K562 (cell line): ENCODE measurements around the gene STUB1. TPM values are rescaled to one million over a fixed set of nuclear protein-coding genes. Genes with fewer than 3 reads are reported as not detected.

Source experiments
- ATAC-seq: fragments of 200-7000 bp; cut with Tn5 transposase; 3 replicates; pipeline ENCODE4 v1.9.1; 2020; ENCODE audit warnings: moderate library complexity
- BruUV-seq: library from RNA; stranded (reverse); fragments of 400-500 nt; replicated peaks from 2 replicates; lab custom pipeline; 2021; lab: Mats Ljungman, UMichigan
- CTCF ChIA-PET: fragments of 300-600 bp; formaldehyde crosslinking; extraction: SDS; loops from one replicate; lab custom pipeline; 2021; ENCODE audit warnings: low intra/inter-chr PET ratio; lab: Yijun Ruan, JAX
- POLR2A ChIA-PET: fragments of 300-600, 350-650 bp; sonication (Branson Sonifier 250); formaldehyde crosslinking; extraction: SDS; loops from one replicate; lab custom pipeline; 2021; ENCODE audit warnings: antibody characterized with exemption, inconsistent platforms; lab: Yijun Ruan, JAX
- DNase-seq, 4 experiments: peaks; one replicate each; pipeline versions ENCODE4 v3.0.0 to v3.0.0-alpha.2; 2011 to 2018; ENCODE audit warnings: low spot score in 3 of 4, mixed read lengths in 3 of 4; ENCODE audit errors: extremely low read depth in 1 of 4
- FAIRE-seq: peaks from 2 replicates; lab custom pipeline; 2011; peaks lifted over from hg19 to GRCh38; lab: Jason Lieb, UNC
- H2AFZ ChIP-seq: 2 replicates; pipeline ENCODE4 v1.6.0; 2011; ENCODE audit warnings: low read depth, low read length, control low read depth, inconsistent platforms
- H3K27ac ChIP-seq: fragments of 200-600 bp; 3 replicates; pipeline ENCODE4 v1.8.0; 2011; ENCODE audit warnings: low read depth, mild to moderate bottlenecking, control low read depth, inconsistent platforms, low read length, moderate library complexity, mixed read lengths; ENCODE audit errors: extremely low read depth
- H3K27me3 ChIP-seq, 2 experiments: fragments of 300-600 bp in 1 of 2; 2 replicates in 1 of 2; 3 replicates in 1 of 2; pipeline versions ENCODE4 v1.6.0 to v1.8.0; 2011; ENCODE audit warnings: inconsistent platforms in 2 of 2, low read length in 2 of 2, mild to moderate bottlenecking in 1 of 2, mixed read lengths in 1 of 2, moderate library complexity in 1 of 2; ENCODE audit not compliant: control insufficient read depth in 2 of 2, insufficient read depth in 2 of 2
- H3K36me3 ChIP-seq: fragments of 300-600 bp; 3 replicates; pipeline ENCODE4 v1.8.0; 2011; ENCODE audit warnings: mild to moderate bottlenecking, low read length, inconsistent platforms; ENCODE audit not compliant: control insufficient read depth, insufficient read depth
- H3K4me1 ChIP-seq, 2 experiments: fragments of 200-600 bp in 1 of 2; replicated peaks in 1 of 2; 2 replicates in 1 of 2; 3 replicates in 1 of 2; pipeline versions ENCODE4 v1.5.1 to v1.8.0; 2011; ENCODE audit warnings: inconsistent platforms in 2 of 2, low read length in 2 of 2, mild to moderate bottlenecking in 1 of 2, mixed read lengths in 1 of 2, moderate library complexity in 1 of 2; ENCODE audit not compliant: control insufficient read depth in 2 of 2, insufficient read depth in 2 of 2
- H3K4me2 ChIP-seq: 2 replicates; pipeline ENCODE4 v1.6.1; 2011; ENCODE audit warnings: low read length, control low read depth, inconsistent platforms, mixed read lengths; ENCODE audit not compliant: insufficient read depth
- H3K4me3 ChIP-seq: fragments of 200-600 bp; sonication (generic), shearing (Covaris generic); 2 replicates; pipeline ENCODE4 v1.5.1; 2016; ENCODE audit warnings: control low read depth, inconsistent platforms
- H3K79me2 ChIP-seq: fragments of 200-600 bp; 3 replicates; pipeline ENCODE4 v1.8.0; 2011; ENCODE audit warnings: low read length, inconsistent platforms; ENCODE audit not compliant: control insufficient read depth, insufficient read depth
- H3K9ac ChIP-seq, 2 experiments: 2 replicates each; pipeline versions ENCODE4 v1.6.0 to v1.6.1; 2011; ENCODE audit warnings: low read depth in 2 of 2, low read length in 2 of 2, control low read depth in 1 of 2, inconsistent platforms in 1 of 2, mild to moderate bottlenecking in 1 of 2, mixed read lengths in 1 of 2; ENCODE audit not compliant: insufficient read depth in 1 of 2
- H3K9me1 ChIP-seq: one replicate; pipeline ENCODE4 v1.6.0; 2011; ENCODE audit warnings: inconsistent platforms, mild to moderate bottlenecking, low read length, moderate library complexity; ENCODE audit not compliant: control insufficient read depth, insufficient read depth
- H3K9me3 ChIP-seq: replicated peaks from 2 replicates; pipeline ENCODE4 v1.5.1; 2011; ENCODE audit warnings: low read depth, low read length, inconsistent platforms; ENCODE audit not compliant: control insufficient read depth, insufficient read depth
- H4K20me1 ChIP-seq: replicated peaks from 2 replicates; pipeline ENCODE4 v1.6.1; 2011; ENCODE audit warnings: low read length, inconsistent platforms, mixed read lengths; ENCODE audit not compliant: control insufficient read depth, insufficient read depth
- CREM ChIP-seq: IDR thresholded peaks from 2 replicates; pipeline ENCODE4 v1.6.1; 2014; ENCODE audit warnings: antibody characterized with exemption, low read depth
- CTCF ChIP-seq, 3 experiments: IDR thresholded peaks in 2 of 3; conservative IDR thresholded peaks in 1 of 3; 2 replicates each; pipeline ENCODE4 v1.5.1; 2011 to 2012; ENCODE audit warnings: low read length in 3 of 3, mild to moderate bottlenecking in 3 of 3, control low read depth in 2 of 3, improper control_type of control experiment in 1 of 3, inconsistent platforms in 1 of 3, low read depth in 1 of 3, mixed read lengths in 1 of 3, moderate library complexity in 1 of 3; ENCODE audit not compliant: insufficient read depth in 2 of 3
- DDX20 ChIP-seq: fragments of 450-650 bp; IDR thresholded peaks from 2 replicates; pipeline ENCODE4 v1.6.1; 2016; ENCODE audit warnings: missing genetic modification characterization, low read depth, mild to moderate bottlenecking, missing compliant biosample characterization, moderate library complexity
- ELF2 ChIP-seq: fragments of 250-450 bp; sonication (Bioruptor Pico); IDR thresholded peaks from 2 replicates; pipeline ENCODE4 v1.5.0; 2021; ENCODE audit warnings: mild to moderate bottlenecking
- HCFC1 ChIP-seq: IDR thresholded peaks from 2 replicates; pipeline ENCODE4 v1.6.1; 2012; ENCODE audit warnings: low read depth, low read length, improper control_type of control experiment
- HDAC6 ChIP-seq: IDR thresholded peaks from 2 replicates; pipeline ENCODE4 v1.6.1; 2012; ENCODE audit warnings: low read depth, mild to moderate bottlenecking, control low read depth, inconsistent platforms, low read length, moderate library complexity
- HMGXB4 ChIP-seq: sonication (generic); formaldehyde crosslinking; IDR thresholded peaks from 2 replicates; pipeline ENCODE4 v1.8.1; 2023; ENCODE audit warnings: mild to moderate bottlenecking, missing genetic modification reagents
- NFYB ChIP-seq: IDR thresholded peaks from 2 replicates; pipeline ENCODE4 v1.6.1; 2011; ENCODE audit warnings: mild to moderate bottlenecking, moderate library complexity; ENCODE audit not compliant: insufficient read length; ENCODE audit errors: extremely low read depth
- POLR2A ChIP-seq: fragments of 450-650 bp; conservative IDR thresholded peaks from 2 replicates; pipeline ENCODE4 v1.6.1; 2016
- PRDM10 ChIP-seq: fragments of 450-650 bp; IDR thresholded peaks from 2 replicates; pipeline ENCODE4 v1.6.1; 2018; ENCODE audit not compliant: partially characterized antibody
- SUPT5H ChIP-seq: fragments of 450-650 bp; IDR thresholded peaks from 2 replicates; pipeline ENCODE4 v1.6.1; 2016
- TCF3 ChIP-seq: sonication (generic); formaldehyde crosslinking; IDR thresholded peaks from 2 replicates; pipeline ENCODE4 v1.4.0; 2020; ENCODE audit warnings: mild to moderate bottlenecking, missing genetic modification reagents
- ZNF384 ChIP-seq: IDR thresholded peaks from 2 replicates; pipeline ENCODE4 v1.6.1; 2012; ENCODE audit warnings: low read depth, low read length, improper control_type of control experiment
- WGBS: fragments of 100-300 bp; shearing (Covaris generic); methylation state at CpG from one replicate; pipeline ENCODE4 v1.1.6; 2016; ENCODE audit warnings: low coverage, mixed read lengths; ENCODE audit not compliant: insufficient coverage; ENCODE audit errors: missing lambda C conversion rate; 5-methylcytosine and 5-hydroxymethylcytosine counted together
- in situ Hi-C: fragments of 300-500 bp; cut with MboI; formaldehyde crosslinking; loops from 4 replicates; pipeline ENCODE4 v1.15.0; 2018; ENCODE audit warnings: inconsistent platforms, mixed read lengths
- intact Hi-C: fragments of 100-400 bp; cut with micrococcal nuclease; formaldehyde crosslinking; loops from 2 replicates; pipeline ENCODE4 v1.14.2; 2022
- polyA plus RNA-seq, 8 experiments: library from polyadenylated mRNA; depleted of rRNA in 4 of 8; stranded (reverse) in 5 of 8; unstranded in 3 of 8; fragments of >200 nt; fragmentation: Nextera tagmentation in 2 of 8; fragmentation: Illumina TruSeq in 1 of 8; extraction: Ambion mirVana in 2 of 8; extraction: Trizol in 1 of 8; gene quantifications; 2 replicates each; pipeline versions ENCODE4 v1.2.1 to v1.2.3, GENCODE V29; 2011 to 2014; ENCODE audit warnings: inconsistent platforms in 1 of 8, missing spikeins in 1 of 8
- total RNA-seq, 7 experiments: library from RNA; depleted of rRNA in 6 of 7; stranded (reverse); fragments of >200 nt in 6 of 7; fragmentation: Illumina TruSeq in 2 of 7; extraction: Trizol in 2 of 7; gene quantifications; 2 replicates each; pipeline versions ENCODE4 v1.2.1 to v1.2.3, GENCODE V29; 2011 to 2021; ENCODE audit warnings: low replicate concordance in 1 of 7

The STUB1 gene
- total and polyA plus RNA-seq, 9 of the 15 experiments (the other 6 are each of a cell fraction or from before 2014, with no cell fraction given), result 10.6 to 251 (median 152) TPM

GRCh38 chr16:719815-720446, 39.7 kb downstream of the STUB1 start:
- intact Hi-C loops, result no loop called here
- WGBS, result 1% methylated on average over 16 of the region's 16 CpGs
- DNase-seq, result peak in 2 of 4 experiments; percentile 66 to 79
- TF ChIP-seq POLR2A (peak; percentile 25; the same call in 1 of the 2 replicates), ZNF384 (peak; percentile 63), SUPT5H (0 out of 2 replicates have a peak, but pooled peaks have one; percentile 9), CREM (peak; percentile 46), PRDM10 (peak; percentile 89), NFYB (no peak), HDAC6 (no peak), CTCF (IDR thresholded peaks at IDR 0.05 in 2 of 3, conservative IDR thresholded peaks at IDR 0.05 in 1 of 3; ENCODE audit: insufficient read depth in 2 of 3, low read depth in 1 of 3, low read length in 3 of 3) (peak; percentile 54 to 62 (median 57)), TCF3 (CRISPR knock-in tag) (0 out of 2 replicates have a peak, but pooled peaks have one; percentile 3), DDX20 (no peak), HCFC1 (no peak), HMGXB4 (CRISPR knock-in tag) (0 out of 2 replicates have a peak, but pooled peaks have one; percentile 40), ELF2 (CRISPR knock-in tag) (no peak)

More at GRCh38 chr16:719815-720446, 39.7 kb downstream of the STUB1 start:
- Histone ChIP-seq H4K20me1 (no peaks in the 10 kb centered on the region; the same call in 1 of the 2 replicates), H3K9ac (peak overlapping the region; percentile 96 to 99), H3K27me3 (no peaks in the 10 kb centered on the region), H3K27ac (peak overlapping the region; percentile 97), H3K79me2 (peaks cover 54% of the 10 kb centered on the region), H3K36me3 (peaks cover 31% of the 10 kb centered on the region; the same call in 2 of the 3 replicates), H2AFZ (peak overlapping the region; percentile 91; the same call in 1 of the 2 replicates), H3K4me1 (peaks cover 17 to 98% of the 10 kb centered on the region in 2 experiments; a peak in 4 of 5 replicates), H3K9me3 (no peaks in the 10 kb centered on the region), H3K9me1 (peaks cover 3% of the 10 kb centered on the region), H3K4me2 (peak overlapping the region; percentile 90), H3K4me3 (peak overlapping the region; percentile 100)
- ChIA-PET CTCF (no interaction called here), POLR2A (interaction anchor here (0.5 to 2.3 kb wide), 11 partner anchors 10 to 1090 kb away, joined by 3 to 16 read pairs (median 4); no protein-coding TSS in a partner anchor)
- BruUV-seq, result TSS peak; percentile 86
- ATAC-seq, result peak; percentile 27
- in situ Hi-C loops, result loop anchor here (10.0 kb wide), 1 partner anchor 335 kb away; no protein-coding TSS in a partner anchor
- FAIRE-seq, result no peak
